ENCODE results near the gene SOX6.

SOX6 gene

GRCh38 chr11:16223558-16223957 is 132.8 kb downstream of the SOX6 start:
- H3F3A ChIP-seq (ENCODE audit: control insufficient read depth, insufficient read depth), result no peaks in the 10 kb centered on the region
- no peaks in the 10 kb centered on the region for H3K9me3 ChIP-seq (ENCODE audit: control insufficient read depth, insufficient read depth, low read length)
- H3K79me2 ChIP-seq (ENCODE audit: control insufficient read depth, low read length), result no peaks in the 10 kb centered on the region
- no peaks in the 10 kb centered on the region for H3K9me2 ChIP-seq (replicated peaks; ENCODE audit: control insufficient read depth, low read length)
- H3K27ac ChIP-seq (ENCODE audit: low read depth, low read length), result no peak overlapping the region
- no peaks in the 10 kb centered on the region for H3K36me3 ChIP-seq (ENCODE audit: control insufficient read depth, low read length)
- no peaks in the 10 kb centered on the region for H3K27me3 ChIP-seq (ENCODE audit: control insufficient read depth, low read length)
- no peak overlapping the region for H3K4me2 ChIP-seq (ENCODE audit: low read length)
- no peak for TF ChIP-seq EZH2phosphoT487 (IDR thresholded peaks at IDR 0.05; ENCODE audit: borderline replicate concordance, low read length)
- TF ChIP-seq CTCF (IDR thresholded peaks at IDR 0.05; ENCODE audit: low read depth, low read length, poor library complexity, severe bottlenecking), result no peak
- no peaks in the 10 kb centered on the region for H3K4me1 ChIP-seq (ENCODE audit: control insufficient read depth, low read length)
- H3K4me3 ChIP-seq (ENCODE audit: low read length), result no peak overlapping the region
- no peaks in the 10 kb centered on the region for H4K20me1 ChIP-seq (ENCODE audit: control insufficient read depth, insufficient read depth, low read depth, low read length)

- H3K9me2 ChIP-seq (replicated peaks; ENCODE audit: control insufficient read depth, low read length), result no peaks in the 10 kb centered on the region
- H4K20me1 ChIP-seq (ENCODE audit: control insufficient read depth, insufficient read depth, low read depth, low read length), result no peaks in the 10 kb centered on the region
- H3K27ac ChIP-seq (ENCODE audit: low read depth, low read length), result no peak overlapping the region
- no peaks in the 10 kb centered on the region for H3K36me3 ChIP-seq (ENCODE audit: control insufficient read depth, low read length)
- no peak overlapping the region for H3K4me2 ChIP-seq (ENCODE audit: low read length)
- TF ChIP-seq CTCF (IDR thresholded peaks at IDR 0.05; ENCODE audit: low read depth, low read length, poor library complexity, severe bottlenecking) (no peak), EZH2phosphoT487 (IDR thresholded peaks at IDR 0.05; ENCODE audit: borderline replicate concordance, low read length) (no peak)
- no peak overlapping the region for H3K4me3 ChIP-seq (ENCODE audit: low read length)
- H3F3A ChIP-seq (ENCODE audit: control insufficient read depth, insufficient read depth), result no peaks in the 10 kb centered on the region
- no peaks in the 10 kb centered on the region for H3K4me1 ChIP-seq (ENCODE audit: control insufficient read depth, low read length)
- H3K79me2 ChIP-seq (ENCODE audit: control insufficient read depth, low read length), result no peaks in the 10 kb centered on the region
- H3K9me3 ChIP-seq (ENCODE audit: control insufficient read depth, insufficient read depth, low read length), result no peaks in the 10 kb centered on the region
- no peaks in the 10 kb centered on the region for H3K27me3 ChIP-seq (ENCODE audit: control insufficient read depth, low read length)
These were observed 138.7 kb downstream of the SOX6 start for GRCh38 chr11:16217631-16218030.

- TF ChIP-seq CTCF (IDR thresholded peaks at IDR 0.05; ENCODE audit: low read depth, low read length, poor library complexity, severe bottlenecking) (no peak), EZH2phosphoT487 (IDR thresholded peaks at IDR 0.05; ENCODE audit: borderline replicate concordance, low read length) (no peak)
- H3K79me2 ChIP-seq (ENCODE audit: control insufficient read depth, low read length), result no peaks in the 10 kb centered on the region
- no peak overlapping the region for H3K4me3 ChIP-seq (ENCODE audit: low read length)
- no peaks in the 10 kb centered on the region for H3K27me3 ChIP-seq (ENCODE audit: control insufficient read depth, low read length)
- H3F3A ChIP-seq (ENCODE audit: control insufficient read depth, insufficient read depth), result no peaks in the 10 kb centered on the region
- no peaks in the 10 kb centered on the region for H3K36me3 ChIP-seq (ENCODE audit: control insufficient read depth, low read length)
- no peak overlapping the region for H3K27ac ChIP-seq (ENCODE audit: low read depth, low read length)
- H3K4me2 ChIP-seq (ENCODE audit: low read length), result no peak overlapping the region
- H3K4me1 ChIP-seq (ENCODE audit: control insufficient read depth, low read length), result no peaks in the 10 kb centered on the region
- no peaks in the 10 kb centered on the region for H4K20me1 ChIP-seq (ENCODE audit: control insufficient read depth, insufficient read depth, low read depth, low read length)
- H3K9me2 ChIP-seq (replicated peaks; ENCODE audit: control insufficient read depth, low read length), result no peaks in the 10 kb centered on the region
- H3K9me3 ChIP-seq (ENCODE audit: control insufficient read depth, insufficient read depth, low read length), result no peaks in the 10 kb centered on the region
These were observed 139.5 kb downstream of the SOX6 start for GRCh38 chr11:16216831-16217230.

GRCh38 chr11:16215352-16215751 is 141.0 kb downstream of the SOX6 start:
- no peaks in the 10 kb centered on the region for H3K4me1 ChIP-seq (ENCODE audit: control insufficient read depth, low read length)
- no peaks in the 10 kb centered on the region for H3K9me2 ChIP-seq (replicated peaks; ENCODE audit: control insufficient read depth, low read length)
- no peaks in the 10 kb centered on the region for H3K9me3 ChIP-seq (ENCODE audit: control insufficient read depth, insufficient read depth, low read length)
- no peak overlapping the region for H3K27ac ChIP-seq (ENCODE audit: low read depth, low read length)
- no peaks in the 10 kb centered on the region for H3K36me3 ChIP-seq (ENCODE audit: control insufficient read depth, low read length)
- no peaks in the 10 kb centered on the region for H4K20me1 ChIP-seq (ENCODE audit: control insufficient read depth, insufficient read depth, low read depth, low read length)
- H3F3A ChIP-seq (ENCODE audit: control insufficient read depth, insufficient read depth), result no peaks in the 10 kb centered on the region
- H3K27me3 ChIP-seq (ENCODE audit: control insufficient read depth, low read length), result no peaks in the 10 kb centered on the region
- no peak for TF ChIP-seq EZH2phosphoT487 (IDR thresholded peaks at IDR 0.05; ENCODE audit: borderline replicate concordance, low read length)
- TF ChIP-seq CTCF (IDR thresholded peaks at IDR 0.05; ENCODE audit: low read depth, low read length, poor library complexity, severe bottlenecking), result no peak
- H3K79me2 ChIP-seq (ENCODE audit: control insufficient read depth, low read length), result no peaks in the 10 kb centered on the region
- H3K4me2 ChIP-seq (ENCODE audit: low read length), result no peak overlapping the region
- no peak overlapping the region for H3K4me3 ChIP-seq (ENCODE audit: low read length)
